Measurements from ENCODE around the gene CENPM.

CENPM gene

GRCh38 chr22:41947424-41948080 lies 600 bp upstream of the CENPM start:
- H3K4me3 ChIP-seq (IDR thresholded peaks at IDR 0.05; ENCODE audit: insufficient read depth, low read depth, low read length): no peak overlapping the region
- H3K27me3 ChIP-seq (ENCODE audit: insufficient read depth, low read depth): no peaks in the 10 kb centered on the region
- peak overlapping the region; percentile 81; the same call in 1 of the 2 replicates for H3K4me2 ChIP-seq
- TF ChIP-seq CTCF (conservative IDR thresholded peaks at IDR 0.05; ENCODE audit: low read depth, low read length): no peak
- H3K27ac ChIP-seq: peak overlapping the region; percentile 75; the same call in 1 of the 2 replicates
- H4K20me1 ChIP-seq (ENCODE audit: insufficient read depth): no peaks in the 10 kb centered on the region
- H3K9ac ChIP-seq: peak overlapping the region; percentile 89; the same call in 1 of the 2 replicates
- H2AFZ ChIP-seq (ENCODE audit: low read depth): peak overlapping the region; percentile 84; the same call in 1 of the 2 replicates
- no peaks in the 10 kb centered on the region for H3K36me3 ChIP-seq (ENCODE audit: insufficient read depth)
- H3K79me2 ChIP-seq (ENCODE audit: insufficient read depth, low read depth): peaks cover 27% of the 10 kb centered on the region
- H3K4me1 ChIP-seq (ENCODE audit: low read depth, poor library complexity, severe bottlenecking): peaks cover 22% of the 10 kb centered on the region

GRCh38 chr22:41943661-41944209 lies 3.2 kb downstream of the CENPM start:
- H3K36me3 ChIP-seq (ENCODE audit: insufficient read depth): peaks cover 3% of the 10 kb centered on the region; the same call in 1 of the 2 replicates
- H3K4me3 ChIP-seq (IDR thresholded peaks at IDR 0.05; ENCODE audit: insufficient read depth, low read depth, low read length): no peak overlapping the region
- no peak overlapping the region for H2AFZ ChIP-seq (ENCODE audit: low read depth)
- no peaks in the 10 kb centered on the region for H3K27me3 ChIP-seq (ENCODE audit: insufficient read depth, low read depth)
- H3K4me2 ChIP-seq: no peak overlapping the region
- H3K9ac ChIP-seq: no peak overlapping the region
- no peak for TF ChIP-seq CTCF (conservative IDR thresholded peaks at IDR 0.05; ENCODE audit: low read depth, low read length)
- H3K79me2 ChIP-seq (ENCODE audit: insufficient read depth, low read depth): peaks cover 35% of the 10 kb centered on the region
- no peak overlapping the region for H3K27ac ChIP-seq
- peaks cover 4% of the 10 kb centered on the region; the same call in 1 of the 2 replicates for H4K20me1 ChIP-seq (ENCODE audit: insufficient read depth)
- peaks cover 30% of the 10 kb centered on the region for H3K4me1 ChIP-seq (ENCODE audit: low read depth, poor library complexity, severe bottlenecking)

- H2AFZ ChIP-seq (ENCODE audit: low read depth): no peak overlapping the region
- peak; percentile 90 for TF ChIP-seq CTCF (conservative IDR thresholded peaks at IDR 0.05; ENCODE audit: low read depth, low read length)
- H3K27me3 ChIP-seq (ENCODE audit: insufficient read depth, low read depth): no peaks in the 10 kb centered on the region
- peak overlapping the region; percentile 27; the same call in 1 of the 2 replicates for H3K27ac ChIP-seq
- no peak overlapping the region; the same call in 1 of the 2 replicates for H3K4me2 ChIP-seq
- peaks cover 31% of the 10 kb centered on the region for H3K79me2 ChIP-seq (ENCODE audit: insufficient read depth, low read depth)
- no peak overlapping the region for H3K9ac ChIP-seq
- peaks cover 4% of the 10 kb centered on the region; the same call in 1 of the 2 replicates for H4K20me1 ChIP-seq (ENCODE audit: insufficient read depth)
- H3K4me1 ChIP-seq (ENCODE audit: low read depth, poor library complexity, severe bottlenecking): peaks cover 23% of the 10 kb centered on the region
- peaks cover 3% of the 10 kb centered on the region; the same call in 1 of the 2 replicates for H3K36me3 ChIP-seq (ENCODE audit: insufficient read depth)
- no peak overlapping the region for H3K4me3 ChIP-seq (IDR thresholded peaks at IDR 0.05; ENCODE audit: insufficient read depth, low read depth, low read length)
Measured at GRCh38 chr22:41940832-41941765, 5.9 kb downstream of the CENPM start.

Data from KMS-11 (cell line).